Transverse colon (tissue), 4 donors: ENCODE results near the gene COX8C. TPM values are rescaled to one million over a fixed set of nuclear protein-coding genes. Genes with fewer than 3 reads are reported as not detected.

Experiments used
- DNase-seq: peaks from one replicate; pipeline ENCODE4 v3.0.0-alpha.2; 2019
- H3K27ac ChIP-seq, 4 donors: fragments of 200-600 bp; sonication (generic); 2 replicates each; pipeline ENCODE4 v1.5.1; 2016 to 2018; ENCODE audit warnings: inconsistent platforms in 4 of 4
- H3K27me3 ChIP-seq: fragments of 200-600 bp; sonication (generic); 2 replicates; pipeline ENCODE4 v1.5.1; 2017; ENCODE audit warnings: inconsistent platforms
- H3K36me3 ChIP-seq, 4 donors: fragments of 200-600 bp; sonication (generic); 2 replicates each; pipeline ENCODE4 v1.5.1; 2017 to 2019; ENCODE audit warnings: inconsistent platforms in 4 of 4
- H3K4me1 ChIP-seq, 4 donors: fragments of 200-600 bp; sonication (generic); 2 replicates each; pipeline ENCODE4 v1.5.1; 2017 to 2020; ENCODE audit warnings: inconsistent platforms in 4 of 4
- H3K4me3 ChIP-seq, 4 donors: fragments of 200-600 bp; sonication (generic); 1 replicate in 1 of 4; 2 replicates in 3 of 4; pipeline versions ENCODE4 v1.5.1 to v1.6.1; 2017 to 2019; ENCODE audit warnings: inconsistent platforms in 4 of 4
- H3K9me3 ChIP-seq, 2 donors: fragments of 200-600 bp; sonication (generic); 2 replicates each; pipeline ENCODE4 v1.5.1; 2017 to 2019; ENCODE audit warnings: inconsistent platforms in 2 of 2
- CTCF ChIP-seq, 5 experiments: fragments of 200-600 bp in 3 of 5; fragments of 450-650 bp in 2 of 5; sonication (generic) in 3 of 5; IDR thresholded peaks; 1 replicate in 2 of 5; 2 replicates in 3 of 5; pipeline ENCODE4 v1.5.1; 2016 to 2017; ENCODE audit warnings: antibody characterized with exemption in 5 of 5, inconsistent platforms in 3 of 5, mild to moderate bottlenecking in 2 of 5, moderate library complexity in 1 of 5
- EP300 ChIP-seq: sonication (generic); formaldehyde crosslinking; IDR thresholded peaks from one replicate; pipeline ENCODE4 v1.6.1; 2017; ENCODE audit warnings: antibody characterized with exemption, low read depth
- POLR2A ChIP-seq: fragments of 450-650 bp; IDR thresholded peaks from one replicate; pipeline ENCODE4 v1.6.1; 2016; ENCODE audit warnings: antibody characterized with exemption, mild to moderate bottlenecking, moderate library complexity
- POLR2AphosphoS5 ChIP-seq, 3 donors: sonication (generic); formaldehyde crosslinking; IDR thresholded peaks; one replicate each; pipeline ENCODE4 v1.6.1; 2016; ENCODE audit warnings: antibody characterized with exemption in 3 of 3
- WGBS, 2 donors: methylation state at CpG; one replicate each; pipeline ENCODE4 v1.1.5; 2018; ENCODE audit warnings: low coverage in 1 of 2; 5-methylcytosine and 5-hydroxymethylcytosine counted together
- in situ Hi-C, 4 donors: fragments of 200-750 bp; cut with MboI; loops; one replicate each; pipeline versions ENCODE4 v1.15.0 to v1.15.1; 2017; ENCODE audit warnings: low sequenced_read_pairs in 3 of 4, low pct_ligation_motif_present in 1 of 4, low pct_unique_long_range_greater_than_20kb in 1 of 4
- intact Hi-C: fragments of 100-400 bp; cut with DNase I; formaldehyde crosslinking; loops from one replicate; pipeline ENCODE4 v1.15.1; 2023; ENCODE audit warnings: low total_unique reads
- total RNA-seq, 4 donors: library from RNA; depleted of rRNA; stranded (reverse); fragments of >200 nt; gene quantifications; one replicate each; pipeline ENCODE4 v1.1.0, GENCODE V29; 2016

The COX8C gene
- total RNA-seq, 4 donors from 2014 or later: not detected

GRCh38 chr14:93306812-93307211 is 40.2 kb upstream of the COX8C start:
- in situ Hi-C loops (no loop called here), intact Hi-C loops (no loop called here)
- no peak for DNase-seq
- H3K4me3 ChIP-seq: no peak overlapping the region
- H3K36me3 ChIP-seq: no peaks in the 10 kb centered on the region
- no peak for TF ChIP-seq CTCF (IDR thresholded peaks at IDR 0.05)
- no peak for TF ChIP-seq POLR2AphosphoS5 (IDR thresholded peaks at IDR 0.05)
- TF ChIP-seq POLR2A: no peak
- no peak for TF ChIP-seq EP300
- H3K27ac ChIP-seq: no peak overlapping the region
- no peaks in the 10 kb centered on the region for H3K27me3 ChIP-seq
- peaks cover 7 to 61% (median 19%) of the 10 kb centered on the region in 4 donors for H3K4me1 ChIP-seq
- H3K9me3 ChIP-seq: no peaks in the 10 kb centered on the region

GRCh38 chr14:93308686-93309345 is 38.2 kb upstream of the COX8C start:
- TF ChIP-seq POLR2A (no peak), EP300 (no peak), POLR2AphosphoS5 (IDR thresholded peaks at IDR 0.05) (no peak), CTCF (IDR thresholded peaks at IDR 0.05) (no peak)
- Histone ChIP-seq H3K27ac (no peak overlapping the region), H3K36me3 (no peaks in the 10 kb centered on the region), H3K4me1 (peaks cover 7 to 60% (median 17%) of the 10 kb centered on the region in 4 donors), H3K27me3 (no peaks in the 10 kb centered on the region), H3K4me3 (no peak overlapping the region), H3K9me3 (no peaks in the 10 kb centered on the region)
- no peak for DNase-seq
- intact Hi-C loops (no loop called here), in situ Hi-C loops (no loop called here)
- 71 to 73% methylated on average over 2 of the region's 2 CpGs for WGBS, 2 donors

- H3K4me1 ChIP-seq: peaks cover 7 to 53% (median 14%) of the 10 kb centered on the region in 4 donors
- H3K27ac ChIP-seq: no peak overlapping the region
- no peak for DNase-seq
- TF ChIP-seq EP300 (no peak), POLR2AphosphoS5 (IDR thresholded peaks at IDR 0.05) (no peak), POLR2A (no peak)
- intact Hi-C loops (no loop called here), in situ Hi-C loops (no loop called here)
- no peaks in the 10 kb centered on the region for H3K27me3 ChIP-seq
- H3K36me3 ChIP-seq: no peaks in the 10 kb centered on the region
- H3K4me3 ChIP-seq: no peak overlapping the region
- no peaks in the 10 kb centered on the region for H3K9me3 ChIP-seq
- WGBS, 2 donors: 58 to 61% methylated on average over 2 of the region's 2 CpGs
These were observed 37.5 kb upstream of the COX8C start for GRCh38 chr14:93309427-93309966.

GRCh38 chr14:93311082-93311481 is 35.9 kb upstream of the COX8C start:
- no peaks in the 10 kb centered on the region for H3K27me3 ChIP-seq
- peaks cover 5 to 37% (median 11%) of the 10 kb centered on the region in 4 donors for H3K4me1 ChIP-seq
- TF ChIP-seq CTCF (IDR thresholded peaks at IDR 0.05) (no peak), EP300 (no peak), POLR2AphosphoS5 (IDR thresholded peaks at IDR 0.05) (no peak), POLR2A (no peak)
- no peaks in the 10 kb centered on the region for H3K36me3 ChIP-seq
- WGBS, 2 donors: 86 to 100% methylated on average over 1 of the region's 1 CpG
- in situ Hi-C loops: no loop called here
- H3K4me3 ChIP-seq: no peak overlapping the region
- H3K9me3 ChIP-seq: no peaks in the 10 kb centered on the region
- no peak overlapping the region for H3K27ac ChIP-seq
- intact Hi-C loops: no loop called here
- DNase-seq: no peak
